KMS-11 (cell line): ENCODE measurements around the gene CRY1.
"Not testable (repeated sequence)": the region's sequence is repeated elsewhere in the genome, so short reads cannot be mapped to it uniquely, and the experiment has no call there.

Source experiments
- H2AFZ ChIP-seq: fragments of 200-600 bp; sonication (generic); 2 replicates; pipeline ENCODE4 v1.6.1; 2016; ENCODE audit warnings: antibody characterized with exemption, mixed run types, low read depth
- H3K27ac ChIP-seq: fragments of 200-600 bp; sonication (generic); 2 replicates; pipeline ENCODE4 v1.6.1; 2016; ENCODE audit warnings: mild to moderate bottlenecking, mixed run types
- H3K27me3 ChIP-seq: fragments of 200-600 bp; sonication (generic); 2 replicates; pipeline ENCODE4 v1.6.1; 2017; ENCODE audit warnings: mild to moderate bottlenecking, low read depth, mixed run types, moderate library complexity; ENCODE audit not compliant: insufficient read depth
- H3K36me3 ChIP-seq: fragments of 200-600 bp; sonication (generic); 2 replicates; pipeline ENCODE4 v1.6.1; 2017; ENCODE audit warnings: mild to moderate bottlenecking, mixed run types; ENCODE audit not compliant: insufficient read depth
- H3K4me1 ChIP-seq: fragments of 200-600 bp; sonication (generic); 2 replicates; pipeline ENCODE4 v1.6.1; 2016; ENCODE audit warnings: mild to moderate bottlenecking, low read depth, mixed run types; ENCODE audit not compliant: poor library complexity, severe bottlenecking
- H3K4me2 ChIP-seq: fragments of 200-600 bp; sonication (generic); 2 replicates; pipeline ENCODE4 v1.7.0; 2016; ENCODE audit warnings: mild to moderate bottlenecking, mixed run types
- H3K4me3 ChIP-seq: fragments of 200-600 bp; sonication (generic); IDR thresholded peaks from 2 replicates; pipeline ENCODE4 v1.6.1; 2017; ENCODE audit warnings: low read depth, low read length, mixed read lengths; ENCODE audit not compliant: insufficient read depth
- H3K79me2 ChIP-seq: fragments of 200-600 bp; sonication (generic); 2 replicates; pipeline ENCODE4 v1.6.1; 2016; ENCODE audit warnings: low read depth, mixed run types; ENCODE audit not compliant: insufficient read depth
- H3K9ac ChIP-seq: fragments of 200-600 bp; sonication (generic); 2 replicates; pipeline ENCODE4 v1.6.1; 2016; ENCODE audit warnings: mild to moderate bottlenecking, mixed run types
- H4K20me1 ChIP-seq: fragments of 200-600 bp; sonication (generic); 2 replicates; pipeline ENCODE4 v1.6.1; 2016; ENCODE audit warnings: mild to moderate bottlenecking, mixed run types; ENCODE audit not compliant: insufficient read depth
- TF ChIP-seq, protein P1 (sequence below): fragments of 200-600 bp; sonication (generic); conservative IDR thresholded peaks from 2 replicates; pipeline ENCODE4 v1.6.1; 2017; ENCODE audit warnings: low read depth, mild to moderate bottlenecking, antibody characterized with exemption, low read length, moderate library complexity, mixed read lengths

Gene CRY1

DNA sequence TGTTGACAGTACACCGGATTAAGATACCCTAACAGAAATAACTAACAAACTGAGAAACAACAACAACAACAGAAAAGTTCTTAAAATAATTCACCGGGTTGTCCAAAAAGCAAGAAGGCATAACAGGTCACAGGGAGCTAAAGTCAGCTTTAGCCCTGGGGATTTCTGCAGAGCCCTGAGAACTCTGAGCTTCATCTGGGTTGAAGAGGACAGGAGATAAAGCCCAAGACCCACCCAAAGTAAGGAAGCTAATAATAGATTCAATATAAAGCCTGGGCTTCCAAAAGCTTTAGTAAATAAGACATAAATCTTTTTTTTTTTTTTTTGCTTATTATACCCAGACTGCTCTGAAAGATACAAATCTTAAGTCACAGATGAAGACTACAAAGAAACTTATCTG lies 62.3 kb downstream of the CRY1 start:
- peak overlapping the region; percentile 33; the same call in 1 of the 2 replicates for H3K4me2 ChIP-seq
- H3K27ac ChIP-seq, result peak overlapping the region; percentile 24; the same call in 1 of the 2 replicates
- no peaks in the 10 kb centered on the region for H3K27me3 ChIP-seq
- no peaks in the 10 kb centered on the region for H3K36me3 ChIP-seq
- no peaks in the 10 kb centered on the region for H4K20me1 ChIP-seq
- H3K79me2 ChIP-seq, result 0 out of 2 replicates have a peak, but pooled peaks cover 6% of the 10 kb centered on the region
- TF ChIP-seq, protein P1, sequence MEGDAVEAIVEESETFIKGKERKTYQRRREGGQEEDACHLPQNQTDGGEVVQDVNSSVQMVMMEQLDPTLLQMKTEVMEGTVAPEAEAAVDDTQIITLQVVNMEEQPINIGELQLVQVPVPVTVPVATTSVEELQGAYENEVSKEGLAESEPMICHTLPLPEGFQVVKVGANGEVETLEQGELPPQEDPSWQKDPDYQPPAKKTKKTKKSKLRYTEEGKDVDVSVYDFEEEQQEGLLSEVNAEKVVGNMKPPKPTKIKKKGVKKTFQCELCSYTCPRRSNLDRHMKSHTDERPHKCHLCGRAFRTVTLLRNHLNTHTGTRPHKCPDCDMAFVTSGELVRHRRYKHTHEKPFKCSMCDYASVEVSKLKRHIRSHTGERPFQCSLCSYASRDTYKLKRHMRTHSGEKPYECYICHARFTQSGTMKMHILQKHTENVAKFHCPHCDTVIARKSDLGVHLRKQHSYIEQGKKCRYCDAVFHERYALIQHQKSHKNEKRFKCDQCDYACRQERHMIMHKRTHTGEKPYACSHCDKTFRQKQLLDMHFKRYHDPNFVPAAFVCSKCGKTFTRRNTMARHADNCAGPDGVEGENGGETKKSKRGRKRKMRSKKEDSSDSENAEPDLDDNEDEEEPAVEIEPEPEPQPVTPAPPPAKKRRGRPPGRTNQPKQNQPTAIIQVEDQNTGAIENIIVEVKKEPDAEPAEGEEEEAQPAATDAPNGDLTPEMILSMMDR, result no peak
- H2AFZ ChIP-seq, result no peak overlapping the region
- H3K9ac ChIP-seq, result no peak overlapping the region
- H3K4me3 ChIP-seq, result no peak overlapping the region
- H3K4me1 ChIP-seq, result peaks cover 55% of the 10 kb centered on the region

DNA sequence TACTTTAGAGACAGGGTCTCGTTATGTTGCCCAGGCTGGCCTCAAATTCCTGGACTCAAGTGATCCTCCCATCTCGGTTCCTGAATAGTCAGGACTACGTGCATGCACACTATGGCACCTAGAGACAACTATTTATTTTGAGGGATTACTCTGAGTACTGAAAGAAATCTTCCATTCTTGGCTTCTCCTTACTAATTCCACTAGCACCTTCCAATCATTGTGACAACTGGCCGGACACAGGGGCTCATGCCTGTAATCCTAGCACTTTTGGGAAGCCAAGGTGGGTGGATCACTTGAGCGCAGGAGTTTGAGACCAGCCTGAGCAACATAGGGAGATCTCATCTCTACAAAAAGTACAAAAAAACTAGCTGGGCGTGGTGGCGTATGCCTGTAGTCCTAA lies 64.3 kb downstream of the CRY1 start:
- Histone ChIP-seq H3K4me2 (no peak overlapping the region), H3K79me2 (peaks cover 6% of the 10 kb centered on the region; the same call in 1 of the 2 replicates), H3K9ac (no peak overlapping the region), H3K36me3 (no peaks in the 10 kb centered on the region), H4K20me1 (no peaks in the 10 kb centered on the region), H2AFZ (no peak overlapping the region), H3K27me3 (no peaks in the 10 kb centered on the region), H3K4me3 (no peak overlapping the region), H3K4me1 (peaks cover 61% of the 10 kb centered on the region), H3K27ac (no peak overlapping the region)
- TF ChIP-seq, protein P1, result no peak

DNA sequence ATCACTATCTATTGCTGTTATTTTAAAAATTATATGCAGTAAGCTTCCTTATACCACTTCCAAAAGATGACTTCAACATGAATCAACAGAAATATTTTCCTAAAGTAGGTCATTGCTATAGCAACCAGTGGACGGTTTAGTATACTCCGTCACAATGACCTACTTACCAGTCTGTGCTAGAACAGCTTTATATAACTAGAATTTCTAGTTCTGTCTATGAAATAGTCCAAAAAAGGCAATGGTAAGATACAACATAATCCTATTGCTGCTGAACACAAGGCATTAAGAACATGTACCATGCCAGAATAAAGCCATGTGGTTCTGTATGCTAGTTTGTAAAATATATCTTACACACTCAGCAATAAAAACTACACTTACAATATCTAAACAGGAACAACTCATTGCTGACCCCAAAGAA lies 65.7 kb downstream of the CRY1 start:
- Histone ChIP-seq H3K4me3 (no peak overlapping the region), H3K4me2 (peak overlapping the region; percentile 96), H3K27me3 (no peaks in the 10 kb centered on the region), H3K79me2 (peaks cover 6% of the 10 kb centered on the region; the same call in 1 of the 2 replicates), H3K4me1 (peaks cover 61% of the 10 kb centered on the region), H3K27ac (peak overlapping the region; percentile 99), H2AFZ (0 out of 2 replicates have a peak overlapping the region, but pooled peaks have one; percentile 24), H3K9ac (peak overlapping the region; percentile 87), H3K36me3 (no peaks in the 10 kb centered on the region), H4K20me1 (no peaks in the 10 kb centered on the region)
- TF ChIP-seq, protein P1, result no peak

DNA sequence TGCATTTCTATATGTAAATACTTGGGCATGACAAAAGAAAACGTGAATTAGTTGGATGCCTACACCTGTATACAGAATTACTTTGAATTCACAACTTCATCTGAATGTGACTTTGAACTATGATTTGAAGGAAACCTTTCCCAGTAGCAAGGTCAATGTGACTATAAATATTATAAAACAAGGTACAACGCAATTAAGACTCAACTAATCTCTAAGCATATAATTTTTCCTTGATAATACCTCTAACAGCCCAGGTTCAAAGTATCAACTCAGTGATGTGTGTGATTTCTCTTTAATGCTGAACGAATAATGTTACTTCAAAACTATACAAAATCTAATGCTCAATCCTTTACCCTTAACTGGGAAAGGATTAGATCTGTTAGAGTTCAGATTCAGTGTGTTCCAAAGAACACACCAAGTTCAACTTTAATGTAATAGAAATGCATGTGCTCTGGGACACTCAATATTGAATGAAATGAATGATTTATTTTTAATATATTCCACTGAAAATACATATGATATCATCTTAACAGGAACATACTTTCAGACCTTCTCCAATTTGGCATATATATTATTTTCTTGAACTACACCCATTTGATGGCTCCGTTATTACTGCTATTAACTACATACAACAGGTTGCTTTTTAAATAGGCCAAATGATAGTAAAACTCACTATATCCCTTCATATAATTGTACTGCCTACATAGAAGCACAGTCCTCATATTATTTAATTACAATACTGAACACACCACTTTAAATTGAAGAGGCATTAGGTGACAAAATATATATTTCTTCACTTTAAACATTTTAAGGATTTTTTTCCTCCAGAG lies 66.3 kb downstream of the CRY1 start:
- H2AFZ ChIP-seq, result peak overlapping the region; percentile 24; the same call in 1 of the 2 replicates
- H3K27me3 ChIP-seq, result no peaks in the 10 kb centered on the region
- peak overlapping the region; percentile 99 for H3K27ac ChIP-seq
- peak overlapping the region; percentile 96 for H3K4me2 ChIP-seq
- TF ChIP-seq, protein P1, result no peak
- H4K20me1 ChIP-seq, result no peaks in the 10 kb centered on the region
- no peaks in the 10 kb centered on the region for H3K36me3 ChIP-seq
- no peak overlapping the region for H3K4me3 ChIP-seq
- H3K4me1 ChIP-seq, result peaks cover 61% of the 10 kb centered on the region
- H3K79me2 ChIP-seq, result peaks cover 6% of the 10 kb centered on the region; the same call in 1 of the 2 replicates
- peak overlapping the region; percentile 87 for H3K9ac ChIP-seq

DNA sequence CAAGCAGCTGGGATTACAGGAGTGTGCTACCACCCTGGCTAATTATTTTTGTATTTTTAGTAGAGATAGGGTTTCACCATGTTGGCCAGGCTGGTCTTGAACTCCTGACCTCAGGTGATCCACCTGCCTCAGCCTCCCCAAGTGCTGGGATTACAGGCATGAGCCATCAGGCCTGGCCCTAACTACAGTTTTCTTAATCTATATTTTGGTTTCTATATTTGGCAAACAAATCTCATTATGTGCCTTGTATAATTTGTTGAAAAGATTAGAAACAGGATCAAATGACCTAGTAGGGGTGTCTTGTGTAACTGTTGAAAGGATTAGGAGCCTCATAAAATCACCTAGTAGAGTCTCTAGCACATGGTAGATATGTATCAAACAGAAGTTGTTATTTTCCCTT lies 67.0 kb downstream of the CRY1 start:
- not testable (repeated sequence) for H3K4me3 ChIP-seq, H4K20me1 ChIP-seq, H3K79me2 ChIP-seq, H3K27me3 ChIP-seq, H2AFZ ChIP-seq, H3K36me3 ChIP-seq
- Histone ChIP-seq H3K4me1 (peaks cover 55% of the 10 kb centered on the region), H3K4me2 (peak overlapping the region; percentile 96), H3K27ac (peak overlapping the region; percentile 99), H3K9ac (peak overlapping the region; percentile 87; the same call in 1 of the 2 replicates)
